Activated naive CD4-positive, alpha-beta T cell treated with Interleukin-2 at 50 U/mL for 16 hours (primary cell): ENCODE data around the gene MTMR12.

Experiments
- DNase-seq: peaks from one replicate; pipeline ENCODE4 v3.0.0-alpha.2; 2020

MTMR12 gene

GRCh38 chr5:32187675-32188074 lies 125.1 kb downstream of the MTMR12 start:
- no peak for DNase-seq

- DNase-seq: no peak
Measured at GRCh38 chr5:32182463-32183063, 130.2 kb downstream of the MTMR12 start.
